Pulmonary artery endothelial cell (primary cell): ENCODE results near the gene SPATA31E1. TPM values are rescaled to one million over a fixed set of nuclear protein-coding genes. Genes with fewer than 3 reads are reported as not detected.
"Not testable (repeated sequence)": the region's sequence is repeated elsewhere in the genome, so short reads cannot be mapped to it uniquely, and the experiment has no call there.

Experiments
- DNase-seq: peaks from one replicate; pipeline ENCODE4 v3.0.0-alpha.2; 2011; ENCODE audit warnings: low read depth, low spot score
- total RNA-seq: library from RNA; depleted of rRNA; stranded (reverse); fragments of >200 nt; gene quantifications from 2 replicates; pipeline ENCODE4 v1.2.3, GENCODE V29; 2014

The SPATA31E1 gene
- total RNA-seq, 1 donor from 2014 or later: not detected

DNA sequence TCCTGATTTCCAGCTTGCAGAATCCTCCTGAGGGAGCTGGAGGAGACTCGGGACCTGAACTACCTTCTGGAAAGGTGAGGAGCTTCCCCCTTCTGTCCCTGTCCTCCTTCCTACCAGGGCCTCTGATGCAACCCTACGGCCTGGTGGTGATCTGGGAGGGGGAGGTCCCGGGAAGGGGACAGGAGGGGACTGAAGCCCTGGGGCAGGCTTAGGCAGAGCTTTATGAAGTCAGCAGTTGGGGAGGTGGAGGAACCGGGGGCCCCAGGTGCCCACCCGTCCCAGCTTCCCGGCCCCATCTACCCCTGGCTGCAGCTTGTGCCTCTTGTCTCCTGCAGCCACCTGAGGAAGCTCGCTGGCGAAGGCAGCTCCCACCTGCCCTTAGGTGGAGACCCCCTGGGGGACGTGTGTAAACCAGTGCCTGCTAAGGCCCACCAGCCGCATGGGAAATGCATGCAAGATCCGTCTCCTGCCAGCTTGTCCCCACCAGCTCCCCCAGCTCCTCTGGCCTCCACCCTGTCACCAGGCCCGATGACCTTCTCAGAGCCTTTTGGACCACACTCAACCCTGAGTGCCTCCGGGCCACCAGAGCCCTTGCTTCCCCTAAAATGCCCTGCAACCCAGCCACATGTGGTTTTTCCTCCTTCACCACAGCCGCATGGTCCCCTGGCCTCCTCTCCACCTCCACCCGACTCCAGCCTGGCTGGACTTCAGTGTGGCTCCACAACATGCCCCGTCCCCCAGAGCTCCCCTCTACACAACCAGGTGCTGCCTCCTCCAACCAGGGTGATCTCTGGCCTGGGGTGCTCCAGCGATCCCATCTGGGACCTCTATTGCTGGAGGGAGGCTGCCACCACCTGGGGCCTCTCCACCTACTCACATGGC is 2.1 kb downstream of the SPATA31E1 start:
- no peak for DNase-seq

DNA sequence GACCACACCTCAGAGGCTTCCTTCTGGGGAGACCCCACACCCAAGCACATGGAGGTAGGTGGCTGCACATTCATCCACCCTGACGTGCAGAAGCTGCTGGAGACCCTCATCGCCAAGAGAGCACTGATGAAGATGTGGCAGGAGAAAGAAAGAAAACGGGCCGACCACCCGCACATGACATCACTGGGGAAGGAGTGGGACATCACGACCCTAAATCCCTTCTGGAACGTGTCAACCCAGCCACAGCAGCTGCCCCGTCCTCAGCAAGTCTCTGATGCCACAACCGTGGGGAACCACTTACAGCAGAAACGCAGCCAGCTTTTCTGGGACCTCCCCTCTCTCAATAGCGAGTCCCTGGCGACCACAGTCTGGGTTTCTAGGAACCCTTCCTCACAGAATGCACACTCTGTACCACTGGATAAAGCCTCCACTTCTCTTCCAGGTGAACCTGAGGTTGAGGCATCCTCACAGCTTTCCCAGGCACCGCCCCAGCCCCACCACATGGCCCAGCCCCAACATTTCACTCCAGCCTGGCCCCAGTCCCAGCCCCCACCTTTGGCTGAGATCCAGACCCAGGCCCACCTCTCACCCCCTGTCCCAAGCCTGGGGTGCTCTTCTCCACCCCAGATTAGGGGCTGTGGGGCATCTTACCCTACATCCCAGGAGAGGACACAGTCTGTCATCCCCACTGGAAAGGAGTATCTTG is 3.0 kb downstream of the SPATA31E1 start:
- DNase-seq: no peak

DNA sequence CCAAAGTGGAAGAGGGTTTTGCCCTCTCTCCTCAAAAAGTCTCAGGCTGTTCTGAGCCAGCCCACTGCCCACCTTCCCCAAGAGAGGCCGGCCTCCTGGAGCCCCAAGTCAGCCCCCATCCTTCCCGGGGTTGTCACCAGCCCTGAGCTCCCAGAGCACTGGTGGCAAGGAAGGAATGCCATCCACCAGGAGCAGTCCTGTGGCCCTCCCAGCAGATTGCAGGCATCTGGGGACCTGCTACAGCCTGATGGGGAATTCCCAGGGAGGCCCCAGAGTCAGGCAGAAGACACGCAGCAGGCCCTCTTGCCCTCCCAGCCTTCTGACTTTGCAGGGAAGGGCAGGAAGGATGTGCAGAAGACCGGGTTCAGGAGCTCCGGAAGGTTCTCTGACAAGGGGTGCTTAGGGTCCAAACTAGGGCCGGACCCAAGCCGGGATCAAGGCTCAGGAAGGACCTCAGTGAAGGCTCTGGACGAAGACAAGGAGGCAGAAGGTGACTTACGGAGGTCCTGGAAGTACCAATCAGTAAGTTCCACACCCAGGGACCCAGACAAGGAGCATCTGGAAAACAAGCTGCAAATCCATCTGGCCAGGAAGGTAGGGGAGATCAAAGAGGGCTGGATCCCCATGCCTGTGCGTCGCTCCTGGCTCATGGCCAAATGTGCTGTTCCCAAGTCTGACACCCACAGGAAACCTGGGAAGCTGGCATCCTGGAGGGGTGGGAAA is 3.7 kb downstream of the SPATA31E1 start:
- no peak for DNase-seq

DNA sequence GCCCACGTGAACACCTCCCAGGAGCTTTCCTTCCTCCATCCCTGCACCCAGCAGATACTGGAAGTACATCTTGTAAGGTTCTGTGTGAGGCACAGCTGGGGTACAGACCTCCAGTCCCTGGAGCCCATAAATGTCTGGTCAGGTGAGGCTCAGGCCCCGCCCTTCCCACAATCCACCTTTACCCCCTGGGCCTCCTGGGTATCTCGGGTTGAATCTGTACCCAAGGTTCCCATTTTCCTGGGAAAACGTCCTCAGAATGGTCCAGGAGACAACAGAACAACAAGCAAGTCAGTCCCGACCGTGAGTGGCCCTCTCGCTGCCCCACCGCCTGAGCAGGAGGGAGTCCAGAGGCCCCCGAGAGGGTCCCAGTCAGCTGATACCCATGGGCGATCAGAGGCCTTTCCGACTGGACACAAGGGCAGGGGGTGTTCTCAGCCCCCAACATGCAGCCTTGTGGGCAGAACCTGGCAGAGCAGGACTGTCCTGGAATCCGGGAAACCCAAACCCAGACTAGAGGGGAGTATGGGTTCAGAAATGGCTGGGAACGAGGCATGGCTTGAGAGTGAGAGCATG is 4.3 kb downstream of the SPATA31E1 start:
- no peak for DNase-seq

DNA sequence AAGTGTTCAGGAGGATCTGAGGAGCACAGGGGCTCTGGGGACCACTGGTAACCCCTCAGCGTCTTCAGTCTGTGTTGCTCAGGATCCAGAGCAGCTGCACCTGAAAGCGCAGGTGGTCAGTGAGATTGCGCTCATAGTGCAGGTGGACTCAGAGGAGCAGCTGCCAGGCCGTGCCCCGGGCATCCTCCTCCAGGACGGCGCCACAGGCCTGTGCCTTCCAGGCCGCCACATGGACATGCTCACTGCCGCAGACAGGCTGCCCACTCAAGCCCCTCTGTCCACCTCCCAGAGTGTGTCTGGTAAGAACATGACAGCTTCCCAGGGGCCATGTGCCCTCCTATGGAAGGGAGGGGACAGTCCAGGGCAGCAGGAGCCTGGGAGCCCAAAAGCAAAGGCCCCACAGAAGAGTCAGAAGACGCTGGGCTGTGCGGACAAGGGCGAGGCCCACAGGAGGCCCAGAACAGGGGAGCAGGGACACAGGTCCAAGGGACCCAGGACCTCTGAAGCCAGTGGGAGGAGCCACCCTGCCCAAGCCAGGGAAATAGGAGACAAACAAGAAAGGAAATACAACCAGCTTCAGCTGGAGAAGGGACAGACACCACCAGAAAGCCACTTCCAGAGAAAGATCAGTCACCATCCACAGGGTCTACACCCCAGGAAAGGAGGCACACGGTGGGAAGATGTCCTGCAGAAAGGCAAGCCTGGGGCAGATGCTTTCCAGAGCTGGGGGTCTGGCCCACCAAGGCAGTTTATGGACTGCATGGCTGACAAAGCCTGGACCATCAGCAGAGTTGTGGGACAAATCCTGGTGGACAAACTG is 5.2 kb downstream of the SPATA31E1 start:
- no peak for DNase-seq

DNA sequence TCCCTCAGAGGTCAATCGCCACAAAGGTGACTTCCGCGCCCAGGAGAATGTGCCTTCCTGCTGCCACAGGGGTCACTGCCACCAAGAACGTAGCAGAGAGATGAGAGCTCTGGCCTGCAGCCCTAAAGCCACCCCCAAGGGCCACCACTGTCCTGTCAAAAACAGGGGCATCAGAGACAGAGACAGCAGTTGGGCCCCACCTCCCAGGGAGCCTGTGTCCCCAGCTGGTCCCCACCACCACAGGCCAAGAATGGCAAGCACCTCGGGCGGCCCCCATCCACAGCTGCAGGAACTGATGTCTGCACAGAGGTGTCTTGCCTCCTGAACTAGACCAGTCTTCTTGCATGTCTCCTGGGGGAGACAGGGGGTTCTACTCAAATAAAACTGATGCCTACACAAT is 5.8 kb downstream of the SPATA31E1 start:
- DNase-seq: no peak

DNA sequence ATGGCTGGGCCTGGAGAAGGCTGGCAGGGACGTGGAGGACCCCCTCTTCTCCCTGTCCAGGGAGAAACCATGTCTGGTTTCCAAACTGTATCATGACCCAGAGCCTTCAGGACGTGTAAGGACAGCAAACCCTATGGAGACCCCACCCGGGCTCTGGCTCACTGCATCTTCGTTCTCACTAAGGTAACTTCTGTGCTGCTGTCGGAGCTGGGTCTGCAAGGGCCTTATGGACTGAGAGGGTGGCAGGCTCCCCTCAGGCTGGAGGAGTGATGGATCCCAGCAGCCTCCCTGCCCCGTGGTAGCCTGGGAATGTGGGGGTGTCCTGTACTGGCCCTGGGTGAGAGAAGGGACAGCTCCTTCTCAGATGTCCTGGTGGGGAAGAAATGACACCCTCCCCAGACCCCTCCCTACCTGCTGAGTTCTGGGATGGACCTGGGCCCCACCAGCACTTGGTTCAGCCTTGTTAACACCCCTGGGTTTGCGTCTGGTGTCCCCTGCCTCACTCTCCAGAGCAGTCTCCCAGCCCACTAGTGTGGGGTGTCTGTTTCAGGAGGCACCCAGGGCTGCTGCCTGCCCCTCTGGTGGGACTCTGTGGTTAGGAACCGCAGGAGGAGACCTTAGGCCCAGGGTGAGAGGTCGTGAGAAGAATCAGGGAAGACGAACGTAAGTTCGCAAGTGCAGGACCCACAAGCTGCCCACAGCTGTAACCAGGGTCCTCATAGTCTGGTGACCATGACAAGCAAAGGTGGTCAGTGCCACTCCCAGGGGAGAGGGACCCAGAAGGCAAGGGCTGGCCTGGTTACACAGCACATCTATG is 6.6 kb downstream of the SPATA31E1 start:
- no peak for DNase-seq

DNA sequence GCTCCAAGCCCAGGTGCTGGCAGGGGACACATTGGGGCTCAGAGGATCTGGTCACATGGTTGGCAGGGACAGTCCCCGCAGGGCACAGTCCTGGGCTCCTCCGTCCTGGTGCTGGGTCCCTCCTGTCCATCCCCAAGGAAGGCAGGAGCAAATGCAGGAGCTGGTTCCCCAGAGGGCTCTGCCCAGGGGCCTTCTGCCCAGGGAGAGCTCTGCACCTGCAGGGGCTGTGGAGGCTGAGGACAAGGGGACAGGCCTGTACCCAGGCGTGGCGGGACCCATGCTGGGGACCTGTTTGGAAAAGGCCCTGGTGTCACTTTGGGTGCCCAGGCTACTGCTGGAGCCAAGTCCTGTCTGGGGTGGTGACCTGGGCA is 7.2 kb downstream of the SPATA31E1 start:
- DNase-seq: no peak

DNA sequence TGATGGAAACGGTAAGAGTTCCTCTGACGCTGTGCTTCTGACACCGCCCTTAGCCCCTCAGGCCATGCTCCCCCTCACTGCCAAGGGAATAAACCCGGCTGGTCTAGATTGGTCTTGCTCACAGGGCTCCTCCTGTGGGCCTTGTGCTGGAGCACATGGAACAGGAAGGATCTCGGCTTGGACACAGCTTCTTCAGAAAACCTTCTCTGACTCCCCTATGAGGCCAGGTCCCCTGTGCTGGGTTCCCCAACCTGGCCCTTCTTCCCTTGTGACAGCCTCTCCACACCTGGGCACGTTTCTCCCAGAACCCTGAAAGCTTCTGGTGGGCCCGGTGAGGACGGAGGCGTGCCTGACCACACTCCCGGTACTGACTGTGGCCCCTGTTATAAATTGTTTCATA is 8.2 kb downstream of the SPATA31E1 start:
- no peak for DNase-seq

DNA sequence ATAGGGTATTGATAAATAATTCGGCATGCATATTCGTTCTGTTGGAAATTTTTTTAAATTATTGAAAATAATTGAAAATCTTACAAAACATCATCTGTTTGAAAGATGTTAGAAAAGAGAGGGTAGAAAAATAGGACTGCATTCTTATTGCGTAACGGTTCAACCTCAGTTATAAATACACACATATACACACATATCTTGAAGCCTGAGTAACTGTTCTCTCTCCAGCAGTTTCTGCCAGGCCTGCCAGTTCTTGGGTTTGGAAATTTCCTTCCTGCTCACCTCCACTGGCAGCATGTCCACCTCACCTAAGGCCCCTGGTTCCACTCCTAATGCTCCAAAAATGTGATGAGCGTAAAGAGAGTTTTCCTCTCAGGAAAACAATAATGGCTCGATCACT is 9.1 kb downstream of the SPATA31E1 start:
- no peak for DNase-seq

DNA sequence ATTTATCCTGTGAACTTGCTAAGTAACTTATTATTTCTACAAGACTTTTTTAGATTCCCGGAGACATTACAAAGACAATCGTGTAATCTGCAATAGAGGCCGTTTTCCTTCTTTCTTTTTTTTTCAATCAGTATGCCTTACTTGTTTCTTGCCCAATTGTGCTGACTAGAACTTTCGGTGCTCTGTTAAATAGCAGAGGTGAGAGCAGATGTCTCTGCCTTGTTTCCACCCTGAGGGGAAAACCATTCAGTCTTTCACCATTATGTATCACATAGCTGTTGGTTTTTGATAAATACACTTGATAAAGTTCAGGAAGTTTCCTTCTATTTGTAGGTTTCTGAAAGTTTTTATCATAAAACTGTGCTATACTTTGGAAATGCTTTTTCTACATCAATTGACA is 10.3 kb downstream of the SPATA31E1 start:
- DNase-seq: no peak

DNA sequence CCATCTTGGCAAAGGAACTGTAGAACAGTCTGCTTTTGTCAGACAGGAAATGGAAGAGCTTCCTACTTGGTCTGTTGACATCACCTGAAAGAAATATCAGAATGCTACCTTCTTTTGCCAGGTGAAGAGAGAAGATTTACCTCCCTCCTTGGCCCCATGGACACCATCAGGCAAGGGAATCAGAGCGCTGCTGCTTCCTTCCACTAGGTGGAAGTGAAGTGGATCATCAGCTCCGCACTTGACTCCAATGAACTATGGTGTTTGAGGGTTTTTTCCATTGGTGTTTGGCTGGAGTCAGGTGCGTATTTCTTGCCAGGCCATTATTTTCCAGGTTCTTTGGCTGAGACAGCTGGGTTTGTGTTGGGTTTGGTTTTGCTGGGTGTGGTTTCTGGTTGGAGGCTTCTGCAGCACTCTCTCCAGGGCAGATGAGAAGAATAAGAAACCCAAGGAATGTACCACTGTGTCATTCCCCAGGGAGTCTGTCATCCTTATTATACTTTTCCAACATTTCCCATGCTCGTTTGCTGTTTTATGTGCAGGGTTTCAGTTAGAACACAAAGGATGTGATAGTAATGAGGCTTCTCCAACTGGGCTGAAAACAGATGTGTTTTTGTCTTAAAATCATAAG is 12.4 kb downstream of the SPATA31E1 start:
- no peak for DNase-seq

DNA sequence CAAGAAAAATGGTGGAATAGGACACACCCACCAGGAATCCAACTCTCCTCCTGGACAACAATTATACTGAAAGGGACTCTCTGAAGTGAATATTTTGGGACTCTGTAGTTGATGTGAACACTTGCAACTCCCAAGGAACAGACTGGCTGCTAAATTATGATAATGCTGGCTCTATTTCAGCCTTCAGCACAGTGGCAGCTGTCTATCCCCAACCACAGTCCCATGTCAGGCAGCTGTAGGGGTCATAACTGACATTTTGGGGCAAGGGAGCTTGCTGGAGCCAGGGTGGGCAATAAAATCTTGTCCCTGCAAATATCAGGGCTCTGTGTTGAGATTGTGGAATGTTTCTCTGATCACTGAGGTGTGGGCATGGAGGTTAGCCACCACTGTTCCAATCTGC is 14.2 kb downstream of the SPATA31E1 start:
- DNase-seq: no peak

DNA sequence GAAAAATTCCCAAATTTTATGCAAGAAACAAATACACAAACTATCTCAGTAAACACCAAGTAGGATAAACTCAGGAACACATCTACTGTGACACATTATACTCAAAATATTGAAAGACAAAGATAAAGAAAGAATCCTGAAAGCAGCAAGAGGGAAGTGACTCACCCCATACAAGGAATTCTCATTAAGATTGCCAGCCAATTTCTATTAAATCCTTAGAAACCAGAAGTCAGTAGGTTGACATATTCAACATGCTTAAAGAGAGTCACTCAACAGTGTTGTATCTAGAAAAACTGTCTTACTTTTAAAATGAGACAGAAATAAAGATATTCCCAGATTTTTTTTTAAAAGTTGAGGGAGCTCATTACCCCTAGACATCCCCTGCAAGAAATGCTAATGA is 15.5 kb downstream of the SPATA31E1 start:
- DNase-seq: no peak

DNA sequence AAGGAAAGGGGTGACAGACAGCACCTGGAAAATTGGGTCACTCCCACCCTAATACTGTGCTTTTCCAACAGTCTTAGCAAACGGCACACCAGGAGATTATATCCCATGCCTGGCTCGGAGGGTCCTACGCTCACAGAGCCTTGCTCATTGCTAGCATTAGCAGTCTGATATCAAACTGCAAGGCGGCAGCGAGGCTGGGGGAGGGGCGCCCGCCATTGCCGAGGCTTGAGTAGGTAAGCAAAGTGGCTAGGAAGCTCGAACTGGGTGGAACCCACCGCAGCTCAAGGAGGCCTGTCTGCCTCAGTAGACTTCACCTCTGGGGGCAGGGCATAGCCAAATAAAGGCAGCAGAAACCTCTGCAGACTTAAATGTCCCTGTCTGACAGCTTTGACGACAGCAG is 19.7 kb downstream of the SPATA31E1 start:
- DNase-seq: not testable (repeated sequence)

DNA sequence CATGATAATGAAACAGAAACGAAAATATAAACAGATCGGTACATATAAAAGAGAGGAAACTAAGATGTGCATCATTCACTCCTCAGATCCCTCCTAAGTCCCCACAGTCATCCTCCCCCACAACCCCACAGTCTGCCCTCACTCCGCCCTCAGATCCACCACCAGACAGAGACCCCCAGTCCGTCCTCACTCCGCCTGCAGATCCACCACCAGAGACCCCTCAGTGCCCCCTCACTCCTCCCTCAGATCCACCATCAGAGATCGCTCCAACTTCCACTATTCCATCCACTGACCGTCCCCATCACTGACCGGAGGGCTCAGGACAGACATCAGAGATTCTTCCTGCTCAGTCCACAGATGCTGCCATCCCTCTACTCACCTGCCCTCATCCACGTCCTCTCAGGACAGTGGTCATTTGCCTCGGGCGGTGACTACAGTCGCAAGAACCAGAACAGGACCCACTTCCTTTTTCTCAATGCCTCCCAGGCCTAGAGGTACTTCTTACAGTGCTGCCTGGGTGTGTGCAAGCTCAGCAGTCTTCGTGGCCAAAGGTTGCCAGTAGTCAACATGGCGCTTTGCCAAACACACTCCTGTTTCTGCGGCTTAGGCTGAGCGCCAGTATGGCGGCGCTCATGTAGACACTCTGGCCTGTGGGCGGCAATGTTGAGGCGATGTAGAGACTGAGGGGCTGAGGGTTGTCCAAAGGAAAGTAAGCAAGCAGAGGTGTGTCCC is 26.8 kb downstream of the SPATA31E1 start:
- DNase-seq: no peak

DNA sequence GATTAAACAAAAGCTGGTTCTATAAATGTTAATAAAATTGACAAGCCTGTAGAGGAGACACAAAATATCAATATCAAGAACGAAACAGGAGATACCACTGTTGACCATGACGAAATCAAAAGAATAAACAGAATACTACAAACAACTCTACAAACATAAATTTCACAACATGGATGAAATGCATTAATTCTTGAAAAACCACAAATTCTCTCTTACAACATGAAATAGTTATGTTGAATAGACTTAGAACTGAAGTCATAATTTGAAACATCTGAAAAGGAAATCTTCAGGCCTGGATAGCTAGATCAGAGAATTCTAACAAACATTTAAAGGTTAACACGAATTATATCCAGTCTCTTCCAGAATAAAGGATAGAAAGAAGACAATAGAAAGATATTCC is 28.1 kb downstream of the SPATA31E1 start:
- DNase-seq: no peak

DNA sequence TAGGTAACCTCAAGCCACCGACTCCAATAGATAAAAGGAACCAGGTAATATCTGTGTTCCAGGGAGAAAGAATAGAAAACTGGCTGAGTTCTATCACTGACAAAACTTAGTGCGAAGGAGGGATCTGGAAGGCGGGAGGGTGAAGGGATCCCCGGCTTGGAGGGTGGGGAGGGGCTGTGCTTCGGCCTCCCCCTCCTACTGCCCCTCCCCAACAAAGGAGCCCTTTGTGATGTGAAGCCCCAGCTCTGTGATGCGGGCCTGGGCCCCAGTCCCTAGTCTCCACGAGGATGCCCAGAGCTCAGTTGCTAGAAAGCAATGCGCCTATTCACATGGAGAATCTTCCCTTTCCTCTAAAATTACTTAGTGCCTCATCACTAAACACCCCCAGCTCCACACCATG is 35.0 kb downstream of the SPATA31E1 start, which contains the start of gene SPATA31C1:
Gene SPATA31C1 (plus strand): TSS at position 301 of the 400 bp plus-strand sequence.
- not testable (repeated sequence) for DNase-seq

DNA sequence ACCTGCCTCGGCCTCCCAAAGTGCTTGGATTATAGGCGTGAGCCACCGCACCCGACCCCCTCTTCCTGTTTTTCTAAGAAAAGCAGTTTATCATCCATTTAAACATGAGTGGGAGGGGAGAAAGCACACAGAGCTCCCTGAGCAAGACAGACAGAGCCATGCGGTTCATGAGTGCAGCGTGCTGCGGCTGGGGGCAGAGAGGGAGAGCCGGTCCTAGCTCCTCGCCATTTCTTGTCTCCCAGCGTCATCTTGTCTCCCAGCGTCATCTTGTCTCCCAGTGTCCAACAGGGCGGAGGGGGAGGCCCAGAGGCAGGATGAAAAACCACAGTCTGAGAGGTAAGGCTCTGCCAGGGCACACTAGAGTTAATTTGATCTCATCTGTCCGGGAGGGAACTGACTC is 36.3 kb downstream of the SPATA31E1 start:
- not testable (repeated sequence) for DNase-seq
